ENCODE measurements around the gene RAC3. TPM values are rescaled to one million over a fixed set of nuclear protein-coding genes. Genes with fewer than 3 reads are reported as not detected.

RAC3 gene
- total and polyA plus RNA-seq, 9 of the 15 experiments (the other 6 are each of a cell fraction or from before 2014, with no cell fraction given), result 0.23 to 292 (median 118) TPM

- POLR2A ChIA-PET, result interaction anchor here (0.5 to 5.0 kb wide), 13 partner anchors 9 to 306 kb away, joined by 3 to 51 read pairs (median 3); partner anchors contain the start of genes ALYREF, ANAPC11, ASPSCR1 and DCXR
- peak within 1 kb of the TSS; percentile 91 for H3K4me3 ChIP-seq
- in situ Hi-C loops (cut with MboI) (no loop called here), intact Hi-C loops (cut with micrococcal nuclease) (loop anchor here (2.0 to 5.0 kb wide), 2 partner anchors 45 to 162 kb away; partner anchors contain the start of genes ASPSCR1 and P4HB)
- peak within 1 kb of the TSS; percentile 77 for H3K27ac ChIP-seq (ENCODE audit: extremely low read depth, low read depth, low read length)
- H4K20me1 ChIP-seq (replicated peaks; ENCODE audit: control insufficient read depth, insufficient read depth, low read length), result peaks cover 17% of the 10 kb centered on the region
- peaks cover 14 to 91% of the 10 kb centered on the region in 2 experiments for H3K4me1 ChIP-seq (replicated peaks in 1 of 2; ENCODE audit: control insufficient read depth in 2 of 2, insufficient read depth in 2 of 2, low read length in 2 of 2)
- CTCF ChIA-PET (ENCODE audit: low intra/inter-chr PET ratio), result interaction anchor here (1.2 to 6.6 kb wide), 2 partner anchors 63 to 532 kb away, joined by 4 to 103 read pairs; partner anchors contain the start of gene NOTUM
- peak within 1 kb of the TSS; percentile 71 for H2AFZ ChIP-seq (ENCODE audit: low read depth, low read length)
- DNase-seq (ENCODE audit: extremely low read depth in 1 of 4, low spot score in 3 of 4), result no peak
- WGBS (ENCODE audit: insufficient coverage, low coverage, missing lambda C conversion rate), result under 1% methylated on average over 39 of the region's 64 CpGs
- BruUV-seq (replicated peaks), result TSS peak; percentile 69
- ATAC-seq, result peak; percentile 2; the same call in 1 of the 3 replicates
- no peaks in the 10 kb centered on the region for H3K9me1 ChIP-seq (ENCODE audit: control insufficient read depth, insufficient read depth, low read length)
- H3K27me3 ChIP-seq (ENCODE audit: control insufficient read depth in 2 of 2, insufficient read depth in 2 of 2, low read length in 2 of 2), result no peaks in the 10 kb centered on the region
- FAIRE-seq, result no peak
- H3K4me2 ChIP-seq (ENCODE audit: insufficient read depth, low read length), result peak within 1 kb of the TSS; percentile 84
- peak within 1 kb of the TSS; percentile 75 to 97 for H3K9ac ChIP-seq (ENCODE audit: insufficient read depth in 1 of 2, low read depth in 2 of 2, low read length in 2 of 2)
- H3K79me2 ChIP-seq (ENCODE audit: control insufficient read depth, insufficient read depth, low read length), result peaks cover 36% of the 10 kb centered on the region
- H3K36me3 ChIP-seq (ENCODE audit: control insufficient read depth, insufficient read depth, low read length), result peaks cover 30% of the 10 kb centered on the region; the same call in 1 of the 3 replicates
- no peaks in the 10 kb centered on the region for H3K9me3 ChIP-seq (replicated peaks; ENCODE audit: control insufficient read depth, insufficient read depth, low read depth, low read length)
- TF ChIP-seq SAFB2 (IDR thresholded peaks at IDR 0.05; ENCODE audit: borderline replicate concordance, low read depth, low read length, severe bottlenecking) (no peak), GTF2F1 (IDR thresholded peaks at IDR 0.05; ENCODE audit: low read depth, low read length) (no peak), MTA3 (IDR thresholded peaks at IDR 0.05; ENCODE audit: borderline replicate concordance) (peak; percentile 29; the same call in 1 of the 2 replicates), E2F6 (IDR thresholded peaks at IDR 0.05; ENCODE audit: borderline replicate concordance in 1 of 2, extremely low read depth in 1 of 2, insufficient read depth in 1 of 2, insufficient read length in 1 of 2, low read depth in 1 of 2, low read length in 1 of 2, poor library complexity in 1 of 2, severe bottlenecking in 1 of 2) (peak in 1 of 2 experiments; percentile 53), NCOA4 (IDR thresholded peaks at IDR 0.05; ENCODE audit: partially characterized antibody) (no peak), BDP1 (IDR thresholded peaks at IDR 0.05; ENCODE audit: insufficient read depth, insufficient read length) (no peak), CTCF (IDR thresholded peaks at IDR 0.05 in 2 of 3, conservative IDR thresholded peaks at IDR 0.05 in 1 of 3; ENCODE audit: insufficient read depth in 2 of 3, low read depth in 1 of 3, low read length in 3 of 3) (peak in 1 of 3 experiments; percentile 1; a peak in 1 of 6 replicates), TBP (optimal IDR thresholded peaks at IDR 0.05; ENCODE audit: low read depth, low read length) (peak; percentile 24), KAT7 (CRISPR knock-in tag; IDR thresholded peaks at IDR 0.05; ENCODE audit: borderline replicate concordance) (no peak), SRSF1 (IDR thresholded peaks at IDR 0.05; ENCODE audit: low read depth, low read length) (0 out of 2 replicates have a peak, but pooled peaks have one; percentile 76), ARID3B (CRISPR knock-in tag; IDR thresholded peaks at IDR 0.05; ENCODE audit: borderline replicate concordance) (no peak), MXI1 (IDR thresholded peaks at IDR 0.05; ENCODE audit: low read depth, low read length) (peak; percentile 52; the same call in 1 of the 2 replicates)
Observed at GRCh38 chr17:82022310-82022980, 9.0 kb upstream of the RAC3 start, which contains the start of gene CENPX. TSS of gene CENPX (minus strand) at chr17:82022878. CDS start at chr17:82022861, 17 bp downstream.

Measured in K562 (cell line).